DMS53 (cell line): ENCODE measurements around the gene KCTD5.
A peak's percentile ranks its signal among the peaks of the same experiment; 100 is the strongest.

Experiments used
- DNase-seq: peaks from one replicate; lab custom pipeline; 2025; lab: John Stamatoyannopoulos, UW

KCTD5 gene

DNA sequence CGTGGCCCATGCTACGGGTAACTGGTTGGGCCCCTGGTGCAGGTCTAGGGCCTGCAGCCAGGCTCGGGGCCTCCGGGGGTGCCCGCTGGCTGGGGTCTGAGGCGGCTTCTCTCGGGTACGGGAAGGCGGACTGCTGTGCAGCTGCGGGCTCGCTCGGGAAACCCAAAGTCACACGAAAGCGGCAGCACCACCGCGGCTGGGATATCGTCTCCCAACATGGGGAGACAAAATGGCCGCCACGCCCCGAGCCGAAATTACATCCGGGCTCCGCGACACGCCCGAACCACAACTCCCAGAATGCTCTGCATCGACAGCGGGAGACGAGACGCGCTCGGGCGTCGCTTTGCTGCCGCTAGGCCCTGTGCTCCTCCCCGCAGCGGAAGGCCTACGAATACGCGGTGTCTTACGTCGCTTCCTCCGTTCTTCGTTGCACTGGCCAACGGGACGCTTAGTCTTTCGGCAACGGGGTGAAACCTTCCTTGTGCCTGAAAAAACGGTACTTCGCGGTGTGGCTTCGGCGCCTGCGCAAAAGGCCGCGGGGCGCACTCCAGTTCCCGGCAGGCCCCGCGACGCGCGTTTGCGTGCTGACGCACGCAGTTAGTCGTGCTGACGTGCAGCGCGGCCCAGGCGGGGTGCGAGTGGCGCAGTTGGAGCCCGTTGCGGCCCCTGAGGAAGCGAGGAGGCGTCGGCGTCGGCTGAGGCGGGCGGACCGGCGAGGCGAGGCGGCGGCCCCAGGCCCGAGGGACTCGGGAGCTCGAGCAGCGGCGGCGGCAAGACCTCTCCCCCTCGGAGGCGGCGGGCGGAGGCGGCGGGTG, 69.9 kb downstream of the KCTD5 start, which contains the start of gene SRRM2:
Gene SRRM2, plus strand, starts transcription at position 604 of the 815 bp plus-strand sequence. CDS start 3,727 bp downstream, outside the sequence.
- peak; percentile 96 for DNase-seq

DNA sequence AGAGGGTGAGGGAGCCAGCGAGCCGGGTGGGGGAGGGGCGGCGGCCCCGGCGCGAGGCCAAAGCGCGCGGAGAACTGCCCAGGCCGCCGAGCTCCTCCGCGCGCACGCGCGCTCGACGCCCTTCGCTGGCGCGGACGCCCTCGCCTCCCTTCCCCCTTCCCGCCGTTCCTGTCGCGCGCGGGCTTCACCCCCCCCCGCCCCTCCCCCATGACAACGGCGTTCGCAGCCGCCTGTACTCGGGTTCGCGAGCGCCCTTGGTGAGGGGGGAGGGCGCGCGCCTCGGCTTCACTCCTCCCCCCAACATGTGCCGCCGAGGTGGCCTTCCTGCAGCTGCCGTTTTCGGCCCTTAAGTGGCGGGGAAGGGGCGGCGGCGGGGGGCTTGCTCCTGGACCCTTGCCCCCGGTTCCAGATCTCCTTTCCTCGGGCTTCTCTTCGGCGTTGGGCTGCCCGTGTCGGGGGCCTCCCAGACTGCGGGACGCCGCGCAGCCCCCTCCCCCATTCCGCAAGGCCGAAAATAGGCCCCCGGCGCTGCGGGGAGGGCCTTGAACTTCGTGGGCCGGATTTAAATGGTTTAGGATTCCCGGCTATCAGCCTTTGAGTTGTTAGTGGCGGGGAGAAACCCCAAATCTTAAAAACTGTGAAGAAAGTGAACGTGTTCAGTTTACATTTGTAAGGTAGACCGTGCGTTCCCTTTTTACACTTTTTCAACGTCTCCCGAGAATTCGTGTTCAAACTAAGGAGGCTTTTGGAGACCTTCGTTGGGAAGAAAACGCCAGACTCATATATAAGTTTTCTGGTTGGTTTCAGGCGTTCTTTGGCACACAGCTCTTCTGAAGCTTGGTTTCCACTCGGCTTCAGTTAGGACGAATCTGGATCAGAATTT, 70.8 kb downstream of the KCTD5 start:
- DNase-seq: peak; percentile 89

DNA sequence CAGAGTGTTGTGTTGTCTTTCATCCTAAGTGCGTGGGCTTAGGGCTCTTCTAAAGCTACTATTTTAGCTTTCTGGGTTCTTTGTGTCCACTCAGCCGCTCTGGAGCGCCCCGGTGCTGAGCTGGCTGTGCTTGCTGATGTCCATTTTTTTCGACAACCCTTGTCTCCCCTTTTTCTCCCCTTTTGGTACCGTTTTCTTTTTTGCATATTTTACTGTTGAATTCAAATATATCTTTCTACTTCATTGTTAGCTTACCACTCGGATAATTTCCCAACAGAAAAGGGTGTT, 71.4 kb downstream of the KCTD5 start:
- no peak for DNase-seq

DNA sequence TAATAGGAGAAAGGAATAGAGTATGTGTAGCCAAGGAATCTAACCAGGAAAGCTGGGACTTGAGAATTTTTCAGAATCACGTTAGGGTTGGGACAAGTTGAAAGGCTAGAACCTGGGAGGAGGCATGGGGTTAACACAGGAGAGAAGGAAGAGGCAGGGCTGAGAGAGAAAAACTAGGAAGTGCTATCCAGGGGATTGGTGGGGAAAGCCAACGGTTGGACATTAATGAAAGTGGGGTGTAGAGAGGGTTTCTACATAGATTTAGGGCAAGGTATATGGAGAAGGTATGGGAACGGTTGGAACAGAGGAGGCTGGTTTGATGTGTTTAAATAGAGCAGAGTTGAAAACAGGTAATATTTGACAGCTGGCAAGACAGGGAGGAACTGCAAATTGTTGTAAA, 72.8 kb downstream of the KCTD5 start:
- no peak for DNase-seq

DNA sequence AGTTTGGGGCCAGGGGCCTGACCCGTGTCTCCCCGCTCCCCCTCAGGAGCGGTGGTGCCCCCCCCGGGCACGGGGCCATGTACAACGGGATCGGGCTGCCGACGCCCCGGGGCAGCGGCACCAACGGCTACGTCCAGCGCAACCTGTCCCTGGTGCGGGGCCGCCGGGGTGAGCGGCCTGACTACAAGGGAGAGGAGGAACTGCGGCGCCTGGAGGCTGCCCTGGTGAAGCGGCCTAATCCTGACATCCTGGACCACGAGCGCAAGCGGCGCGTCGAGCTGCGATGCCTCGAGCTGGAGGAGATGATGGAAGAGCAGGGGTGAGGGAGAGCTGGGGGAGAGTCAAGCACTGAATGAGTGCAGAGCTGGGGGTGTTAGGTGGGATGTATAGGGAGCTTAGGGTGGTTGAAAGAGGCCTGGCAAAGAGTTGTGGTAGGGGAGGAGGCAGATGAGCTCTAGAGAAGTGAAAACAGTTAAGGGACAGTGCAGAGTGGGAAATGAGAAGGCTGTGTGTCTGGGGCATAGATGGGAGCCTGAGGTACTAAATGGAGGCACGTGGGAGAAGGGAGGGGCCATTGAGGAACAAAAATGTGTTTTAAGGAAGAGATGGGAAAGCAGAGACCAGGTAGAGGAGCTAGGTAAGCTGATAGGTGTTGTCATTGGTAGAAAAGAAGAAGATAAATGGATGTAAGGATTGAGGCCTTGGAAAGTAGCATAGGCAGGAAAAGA, 74.1 kb downstream of the KCTD5 start:
- DNase-seq: no peak

DNA sequence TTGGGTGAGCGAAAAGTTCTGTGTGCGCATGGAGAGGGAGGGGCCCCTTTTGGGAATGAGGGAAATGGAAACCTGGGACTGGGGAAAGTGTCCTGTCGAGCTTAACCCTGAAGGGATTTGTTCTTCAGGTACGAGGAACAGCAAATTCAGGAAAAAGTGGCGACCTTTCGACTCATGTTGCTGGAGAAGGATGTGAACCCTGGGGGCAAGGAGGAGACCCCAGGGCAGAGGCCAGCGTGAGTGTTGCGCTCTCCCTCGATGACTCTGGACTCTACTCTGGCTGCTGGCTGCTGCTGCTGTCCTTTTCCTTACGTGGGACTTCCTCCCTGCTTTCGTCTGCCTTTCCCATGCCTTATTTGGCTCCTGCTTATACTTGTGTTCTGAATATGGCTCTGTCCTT, 75.0 kb downstream of the KCTD5 start:
- DNase-seq: no peak
